CD4-positive, alpha-beta T cell (primary cell): ENCODE data around the gene CHI3L1. TPM values are rescaled to one million over a fixed set of nuclear protein-coding genes. Genes with fewer than 3 reads are reported as not detected.

Experiments
- ATAC-seq: fragments of 200-7000 bp; cut with Tn5 transposase; one replicate; pipeline ENCODE4 v1.10.0; 2022; ENCODE audit warnings: mild to moderate bottlenecking; ENCODE audit not compliant: poor library complexity
- CTCF ChIA-PET: fragments of 350-600 bp; sonication (Branson Sonifier 250); formaldehyde crosslinking; loops from one replicate; lab custom pipeline; 2021; ENCODE audit warnings: antibody characterized with exemption, inconsistent platforms; lab: Charles Lee
- POLR2A ChIA-PET: fragments of 350-600 bp; sonication (Branson Sonifier 250); formaldehyde crosslinking; loops from one replicate; lab custom pipeline; 2021; ENCODE audit warnings: antibody characterized with exemption, inconsistent platforms; lab: Charles Lee
- DNase-seq, 14 experiments: peaks; one replicate each; pipeline ENCODE4 v3.0.0-alpha.2; 2013 to 2020; ENCODE audit warnings: mixed read lengths in 2 of 14
- H3K27ac ChIP-seq, 2 donors: one replicate each; pipeline versions ENCODE4 v1.5.1 to v1.7.0; 2013; ENCODE audit warnings: low read length in 2 of 2, low read depth in 1 of 2, mild to moderate bottlenecking in 1 of 2
- H3K27me3 ChIP-seq, 2 experiments: 1 replicate in 1 of 2; 2 replicates in 1 of 2; pipeline versions ENCODE4 v1.6.1 to v1.7.0; 2013; ENCODE audit warnings: low read length in 2 of 2, control low read depth in 1 of 2, mild to moderate bottlenecking in 1 of 2, moderate library complexity in 1 of 2; ENCODE audit not compliant: insufficient read depth in 2 of 2, control insufficient read depth in 1 of 2
- H3K36me3 ChIP-seq: one replicate; pipeline ENCODE4 v1.6.1; 2013; ENCODE audit warnings: low read length, control low read depth; ENCODE audit not compliant: insufficient read depth
- H3K4me1 ChIP-seq: one replicate; pipeline ENCODE4 v1.6.1; 2013; ENCODE audit warnings: low read length, control low read depth; ENCODE audit not compliant: insufficient read depth
- H3K4me3 ChIP-seq: one replicate; pipeline ENCODE4 v1.5.1; 2013; ENCODE audit warnings: mild to moderate bottlenecking, low read length, moderate library complexity
- H3K9me3 ChIP-seq, 2 experiments: 1 replicate in 1 of 2; 2 replicates in 1 of 2; pipeline versions ENCODE4 v1.6.1 to v1.7.0; 2013; ENCODE audit warnings: low read length in 2 of 2, mild to moderate bottlenecking in 2 of 2, control low read depth in 1 of 2, moderate library complexity in 1 of 2; ENCODE audit not compliant: control insufficient read depth in 1 of 2, insufficient read depth in 1 of 2
- H3K27ac Mint-ChIP-seq: one replicate; pipeline ENCODE4 v1.8.0; 2020; ENCODE audit warnings: mixed read lengths
- H3K27me3 Mint-ChIP-seq: one replicate; pipeline ENCODE4 v1.8.0; 2021; ENCODE audit warnings: mixed read lengths
- H3K36me3 Mint-ChIP-seq: one replicate; pipeline ENCODE4 v1.8.0; 2021; ENCODE audit warnings: low read depth, mixed read lengths
- H3K4me1 Mint-ChIP-seq: one replicate; pipeline ENCODE4 v1.8.0; 2021; ENCODE audit warnings: low read depth, mixed read lengths
- H3K4me3 Mint-ChIP-seq: one replicate; pipeline ENCODE4 v1.8.0; 2020; ENCODE audit warnings: mild to moderate bottlenecking, mixed read lengths
- H3K9me3 Mint-ChIP-seq: one replicate; pipeline ENCODE4 v1.8.0; 2020; ENCODE audit warnings: mixed read lengths
- intact Hi-C, 2 experiments: fragments of 100-400 bp; cut with DNase I in 1 of 2; cut with micrococcal nuclease in 1 of 2; formaldehyde crosslinking; loops; one replicate each; pipeline versions ENCODE4 v1.15.1 to v1.9.0; 2023 to 2025; cut with DNase I, micrococcal nuclease
- total RNA-seq, 174 experiments: library from RNA in 2 of 174; stranded (reverse) in 2 of 174; gene quantifications; one replicate each; pipeline ENCODE4 v1.2.3 and lab custom pipeline; 2021 to 2026
- TF ChIP-seq, protein P1 (sequence below): fragments of 200-600 bp; IDR thresholded peaks from one replicate; pipeline ENCODE4 v1.8.0; 2022; ENCODE audit warnings: antibody characterized with exemption, mild to moderate bottlenecking

CHI3L1 gene
- total RNA-seq, 2 experiments from 2014 or later: not detected

DNA sequence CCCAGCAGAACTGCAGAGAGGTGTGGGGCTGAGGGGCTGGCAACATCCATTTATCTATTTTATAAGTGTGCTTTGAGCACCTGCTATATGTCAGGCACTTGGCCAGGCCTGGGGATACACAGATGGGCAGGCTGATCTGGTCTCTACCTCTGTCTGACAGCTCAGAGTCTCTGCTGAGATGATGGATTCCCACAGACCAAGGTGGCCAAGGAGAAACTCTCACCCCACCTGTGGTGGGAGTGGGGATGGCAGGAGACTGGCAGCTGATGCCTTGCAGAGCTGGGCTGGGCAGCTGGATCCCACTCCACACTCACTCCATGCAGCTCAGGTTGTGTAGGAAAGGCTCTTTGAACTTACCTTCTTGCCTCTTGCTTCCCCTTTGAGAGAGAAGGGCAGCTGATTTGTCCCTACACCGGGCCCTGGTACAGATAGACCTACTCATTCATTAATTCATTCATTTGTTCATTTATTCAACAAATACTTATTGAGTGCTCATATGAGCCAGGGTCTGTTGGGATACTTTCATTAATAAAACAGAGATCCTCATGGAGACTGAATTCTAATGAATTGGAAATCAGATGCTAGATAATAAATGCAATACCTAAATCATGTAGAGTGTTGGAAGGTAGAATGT, 50.0 kb downstream of the CHI3L1 start:
- no peak overlapping the region for H3K27ac Mint-ChIP-seq
- intact Hi-C loops: no loop called here
- no peak overlapping the region for H3K4me3 Mint-ChIP-seq
- ATAC-seq (no peak), DNase-seq (no peak)
- H3K36me3 Mint-ChIP-seq: no peaks in the 10 kb centered on the region
- Histone ChIP-seq H3K36me3 (no peaks in the 10 kb centered on the region), H3K27ac (no peak overlapping the region), H3K4me3 (no peak overlapping the region), H3K9me3 (no peaks in the 10 kb centered on the region), H3K27me3 (no peaks in the 10 kb centered on the region), H3K4me1 (peaks cover 6% of the 10 kb centered on the region)
- TF ChIP-seq, protein P1, sequence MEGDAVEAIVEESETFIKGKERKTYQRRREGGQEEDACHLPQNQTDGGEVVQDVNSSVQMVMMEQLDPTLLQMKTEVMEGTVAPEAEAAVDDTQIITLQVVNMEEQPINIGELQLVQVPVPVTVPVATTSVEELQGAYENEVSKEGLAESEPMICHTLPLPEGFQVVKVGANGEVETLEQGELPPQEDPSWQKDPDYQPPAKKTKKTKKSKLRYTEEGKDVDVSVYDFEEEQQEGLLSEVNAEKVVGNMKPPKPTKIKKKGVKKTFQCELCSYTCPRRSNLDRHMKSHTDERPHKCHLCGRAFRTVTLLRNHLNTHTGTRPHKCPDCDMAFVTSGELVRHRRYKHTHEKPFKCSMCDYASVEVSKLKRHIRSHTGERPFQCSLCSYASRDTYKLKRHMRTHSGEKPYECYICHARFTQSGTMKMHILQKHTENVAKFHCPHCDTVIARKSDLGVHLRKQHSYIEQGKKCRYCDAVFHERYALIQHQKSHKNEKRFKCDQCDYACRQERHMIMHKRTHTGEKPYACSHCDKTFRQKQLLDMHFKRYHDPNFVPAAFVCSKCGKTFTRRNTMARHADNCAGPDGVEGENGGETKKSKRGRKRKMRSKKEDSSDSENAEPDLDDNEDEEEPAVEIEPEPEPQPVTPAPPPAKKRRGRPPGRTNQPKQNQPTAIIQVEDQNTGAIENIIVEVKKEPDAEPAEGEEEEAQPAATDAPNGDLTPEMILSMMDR: no peak
- ChIA-PET CTCF (interaction anchor here (0.6 kb wide), 1 partner anchor 746 kb away, joined by 3 read pairs; no protein-coding TSS in a partner anchor), POLR2A (no interaction called here)
- H3K27me3 Mint-ChIP-seq: peaks cover 17% of the 10 kb centered on the region
- H3K9me3 Mint-ChIP-seq: no peaks in the 10 kb centered on the region
- H3K4me1 Mint-ChIP-seq: no peaks in the 10 kb centered on the region

DNA sequence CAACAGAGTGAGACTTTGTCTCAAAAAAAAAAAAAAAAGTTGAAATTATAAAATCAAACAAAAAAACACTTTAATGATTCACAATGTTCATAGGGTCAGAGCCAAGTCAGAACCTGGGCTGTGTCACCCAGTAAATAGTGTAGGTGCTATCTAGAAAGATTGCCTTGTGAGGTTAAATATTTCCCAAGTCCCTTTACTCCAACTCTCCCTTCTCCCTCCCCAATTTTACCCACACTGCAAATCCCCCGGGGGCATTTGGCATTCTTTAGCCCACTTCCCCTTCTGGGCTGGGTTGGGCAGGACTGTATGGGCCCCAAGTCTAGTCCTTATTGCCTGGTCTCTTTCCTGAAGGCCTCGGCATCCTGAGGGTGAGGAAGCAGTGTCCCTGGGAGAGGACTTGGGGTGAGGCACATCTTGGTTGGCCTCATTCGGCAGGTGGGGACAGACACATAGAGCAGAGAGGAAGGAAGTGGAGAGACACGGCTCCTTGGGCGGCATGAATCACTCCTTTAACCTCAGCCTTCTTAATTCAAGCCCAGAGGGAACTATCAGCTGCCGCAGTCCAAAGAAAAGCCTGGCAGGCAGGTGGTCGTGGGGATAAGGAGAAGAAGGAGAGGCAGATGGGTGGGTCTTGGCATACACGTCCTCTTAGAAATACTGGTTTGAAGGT, 50.7 kb downstream of the CHI3L1 start:
- no peak overlapping the region for H3K4me3 Mint-ChIP-seq
- no peaks in the 10 kb centered on the region for H3K4me1 Mint-ChIP-seq
- H3K9me3 Mint-ChIP-seq: no peaks in the 10 kb centered on the region
- H3K27ac ChIP-seq: no peak overlapping the region
- ATAC-seq (no peak), DNase-seq (peak in 2 of 14 experiments; percentile 28 to 32)
- H3K27me3 Mint-ChIP-seq: peaks cover 22% of the 10 kb centered on the region
- ChIA-PET CTCF (no interaction called here), POLR2A (no interaction called here)
- H3K9me3 ChIP-seq: no peaks in the 10 kb centered on the region
- no peak overlapping the region for H3K4me3 ChIP-seq
- H3K36me3 ChIP-seq: no peaks in the 10 kb centered on the region
- no peaks in the 10 kb centered on the region for H3K36me3 Mint-ChIP-seq
- intact Hi-C loops: no loop called here
- H3K27ac Mint-ChIP-seq: no peak overlapping the region
- no peaks in the 10 kb centered on the region for H3K27me3 ChIP-seq
- TF ChIP-seq, protein P1: no peak
- H3K4me1 ChIP-seq: peaks cover 6% of the 10 kb centered on the region

DNA sequence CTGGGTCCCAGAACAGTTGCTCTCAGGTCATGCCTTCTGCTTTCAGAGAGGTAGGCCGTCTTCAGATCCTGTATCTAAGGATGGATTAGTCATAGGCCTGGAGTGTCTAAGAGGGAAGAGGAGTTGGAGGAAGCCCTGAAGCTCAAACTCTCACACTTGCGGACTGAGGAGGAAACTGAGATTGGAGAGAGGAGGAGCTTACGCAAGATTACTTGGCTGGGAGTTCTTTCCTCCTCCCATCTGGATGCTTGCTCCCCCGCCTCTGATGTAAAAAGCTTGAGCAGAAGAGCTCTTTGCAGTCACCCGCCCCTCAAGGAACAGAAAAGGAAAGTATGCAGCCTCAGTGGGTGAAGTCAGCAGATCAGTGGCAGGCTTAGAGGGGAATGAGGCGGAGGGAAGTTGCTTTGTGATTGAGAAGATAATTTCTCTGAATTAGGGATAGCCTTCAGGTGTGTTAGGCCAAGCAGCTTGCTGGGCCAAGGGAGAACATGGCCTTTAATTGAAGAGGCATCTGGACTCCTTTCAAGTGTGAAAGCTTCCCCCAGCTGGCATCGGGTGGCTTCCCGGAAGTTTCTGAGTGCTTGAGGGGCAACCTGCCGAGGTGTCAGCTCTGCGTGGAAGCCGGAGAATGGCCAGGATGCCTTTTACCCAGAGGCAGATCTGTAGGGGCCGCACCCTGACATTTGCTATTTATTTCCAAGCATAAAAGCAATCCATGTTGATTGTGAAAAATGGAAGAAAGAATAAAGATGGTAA, 52.4 kb downstream of the CHI3L1 start:
- no peak overlapping the region for H3K27ac Mint-ChIP-seq
- Histone ChIP-seq H3K4me1 (peaks cover 6% of the 10 kb centered on the region), H3K27me3 (peaks cover 3 to 4% of the 10 kb centered on the region in 2 experiments), H3K4me3 (no peak overlapping the region), H3K27ac (no peak overlapping the region), H3K36me3 (no peaks in the 10 kb centered on the region), H3K9me3 (no peaks in the 10 kb centered on the region)
- DNase-seq (no peak), ATAC-seq (no peak)
- TF ChIP-seq, protein P1: no peak
- CTCF ChIA-PET: no interaction called here
- H3K4me3 Mint-ChIP-seq: no peak overlapping the region
- intact Hi-C loops: no loop called here
- H3K36me3 Mint-ChIP-seq: no peaks in the 10 kb centered on the region
- peaks cover 35% of the 10 kb centered on the region for H3K27me3 Mint-ChIP-seq
- H3K9me3 Mint-ChIP-seq: no peaks in the 10 kb centered on the region
- POLR2A ChIA-PET: no interaction called here
- no peaks in the 10 kb centered on the region for H3K4me1 Mint-ChIP-seq
